Epithelial cell of prostate (primary cell): ENCODE data around the gene ADARB2.

Experiments
- DNase-seq: peaks from one replicate; pipeline ENCODE4 v3.0.0-alpha.2; 2011; ENCODE audit warnings: low read depth, low spot score
- H3K27ac ChIP-seq: fragments of 450-650 bp; 2 replicates; pipeline ENCODE4 v1.5.1; 2017; ENCODE audit warnings: mild to moderate bottlenecking

Gene ADARB2

DNA sequence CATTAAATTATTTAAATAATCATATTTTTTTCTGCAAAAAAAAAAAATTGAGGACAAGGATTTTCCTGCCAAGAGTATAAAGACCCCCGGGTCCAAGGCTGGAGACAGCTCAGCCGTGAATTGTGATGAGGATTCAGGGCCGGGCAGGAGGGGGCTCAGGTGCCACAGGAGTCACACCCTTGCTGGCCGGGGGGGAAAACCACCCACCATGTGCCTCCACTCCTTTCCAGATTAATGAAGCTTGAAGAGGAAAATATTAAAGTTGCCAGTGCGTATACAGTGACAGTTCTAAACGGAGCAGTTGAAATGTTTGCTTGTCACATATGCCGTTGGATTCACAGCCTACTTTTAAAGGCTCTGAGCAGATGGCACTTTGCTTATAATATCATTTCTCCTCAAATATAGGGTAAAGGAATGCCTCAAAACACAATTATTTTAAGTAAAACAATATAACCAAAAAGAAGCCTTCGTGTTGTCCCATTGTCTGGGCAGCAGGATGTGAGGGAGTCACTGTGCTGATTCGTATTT is 49.6 kb downstream of the ADARB2 start:
- no peak for DNase-seq
- no peak overlapping the region for H3K27ac ChIP-seq

DNA sequence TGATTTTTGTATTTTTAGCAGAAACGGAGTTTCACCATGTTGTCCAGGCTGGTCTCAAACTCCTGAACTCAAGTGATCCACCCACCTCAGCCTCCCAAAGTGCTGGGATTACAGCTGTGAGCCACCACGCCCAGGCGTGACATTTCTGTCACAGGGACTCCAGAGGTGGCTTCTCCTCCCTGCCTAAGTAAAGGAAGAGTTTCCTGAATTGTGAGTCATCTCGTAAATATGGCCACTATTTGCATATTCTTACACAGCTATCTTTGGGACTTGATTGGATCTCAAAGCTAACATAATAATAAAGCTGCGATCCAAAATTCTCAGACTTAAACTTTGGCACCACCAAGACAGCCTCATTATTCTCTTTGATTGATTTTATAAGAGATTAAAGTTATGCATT is 50.1 kb downstream of the ADARB2 start:
- H3K27ac ChIP-seq: no peak overlapping the region
- no peak for DNase-seq

DNA sequence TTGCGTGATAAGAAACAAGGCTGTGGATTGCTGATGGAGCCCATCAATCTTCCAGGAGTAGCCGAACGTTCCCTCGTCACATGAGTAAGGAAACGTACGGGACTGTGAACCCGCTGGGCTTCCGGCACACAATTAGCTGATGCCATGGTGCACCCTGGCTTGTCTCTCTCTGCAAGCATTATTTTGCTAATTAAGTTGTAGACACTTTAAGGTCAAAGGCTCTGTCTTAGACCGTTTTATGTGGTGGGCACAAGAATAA is 50.9 kb downstream of the ADARB2 start:
- DNase-seq: no peak
- no peak overlapping the region for H3K27ac ChIP-seq

DNA sequence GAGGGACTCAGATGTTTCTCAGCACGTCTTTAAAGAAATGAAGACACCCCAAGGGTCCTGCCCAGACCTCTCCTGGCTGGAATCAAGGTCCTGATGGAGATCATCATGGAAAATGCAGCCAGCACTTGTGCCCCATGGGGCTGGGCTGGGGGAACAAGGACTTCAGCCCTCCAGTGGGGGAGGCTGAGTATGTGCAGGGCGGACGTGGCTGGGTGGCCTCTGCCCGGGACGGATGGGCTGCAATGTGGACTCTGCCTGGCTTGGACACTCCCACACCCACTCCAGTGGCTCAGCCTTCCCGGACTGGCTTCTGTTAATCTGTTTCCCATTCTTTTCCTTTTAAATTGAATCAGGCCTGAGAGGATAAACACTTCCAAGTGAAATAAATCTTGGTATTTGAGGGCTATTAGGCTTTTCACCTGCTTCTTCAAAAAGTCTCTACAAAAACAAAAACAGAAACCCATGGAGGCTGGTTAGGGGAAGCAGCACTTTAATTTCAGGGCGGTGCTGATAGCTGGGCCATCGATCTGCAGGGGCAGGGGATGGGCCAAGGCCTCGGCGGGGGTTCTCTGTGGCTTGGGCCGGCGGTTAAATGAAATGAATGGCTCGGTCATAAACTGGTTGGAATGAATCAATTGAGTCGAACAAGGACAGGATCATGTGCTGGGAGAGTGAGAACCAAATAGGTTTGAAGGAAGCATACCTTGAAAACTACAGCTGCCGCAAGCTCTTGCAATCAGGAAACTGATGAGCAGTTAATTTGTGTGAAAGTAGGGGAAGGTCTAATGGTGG is 51.4 kb downstream of the ADARB2 start:
- H3K27ac ChIP-seq: no peak overlapping the region
- DNase-seq: no peak

DNA sequence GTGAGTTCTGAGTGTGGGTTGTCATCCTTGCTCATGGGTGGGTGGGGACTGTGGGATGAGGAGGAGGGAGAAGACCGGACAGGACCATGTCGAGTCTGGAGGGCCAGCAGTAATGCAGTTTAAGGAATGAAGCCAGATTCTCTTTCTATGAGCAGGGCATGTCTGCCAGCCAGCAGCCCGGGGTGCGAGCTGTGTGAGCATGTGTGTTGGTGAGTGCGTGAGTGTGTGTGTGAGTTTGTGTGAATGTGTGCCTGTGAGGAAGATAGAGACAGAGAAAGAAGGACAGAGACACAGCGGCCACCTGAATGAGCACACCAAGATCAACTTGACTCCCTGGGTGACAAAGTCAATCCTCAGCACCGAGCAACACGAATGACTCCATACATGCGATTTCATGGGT is 52.3 kb downstream of the ADARB2 start:
- no peak for DNase-seq
- H3K27ac ChIP-seq: no peak overlapping the region

DNA sequence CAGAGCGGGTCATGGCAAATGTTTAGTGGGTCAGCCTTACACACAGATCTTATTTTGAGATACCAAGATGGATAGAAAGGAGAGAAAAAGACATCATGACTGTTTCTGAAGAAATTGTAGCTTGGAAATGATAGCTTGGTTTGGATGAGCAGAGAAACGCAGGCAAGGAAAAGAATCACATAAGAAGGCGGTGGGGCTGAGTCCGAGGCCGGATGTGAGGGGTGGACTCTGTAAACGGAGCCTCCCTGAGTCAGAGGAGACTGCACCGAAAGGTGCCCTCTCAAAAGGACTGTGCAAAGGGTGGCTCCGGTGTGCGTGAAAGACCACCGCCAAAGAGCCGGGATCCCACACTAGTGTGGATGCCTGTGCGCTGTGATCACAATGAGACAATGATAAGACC is 53.7 kb downstream of the ADARB2 start:
- DNase-seq: no peak
- H3K27ac ChIP-seq: no peak overlapping the region

DNA sequence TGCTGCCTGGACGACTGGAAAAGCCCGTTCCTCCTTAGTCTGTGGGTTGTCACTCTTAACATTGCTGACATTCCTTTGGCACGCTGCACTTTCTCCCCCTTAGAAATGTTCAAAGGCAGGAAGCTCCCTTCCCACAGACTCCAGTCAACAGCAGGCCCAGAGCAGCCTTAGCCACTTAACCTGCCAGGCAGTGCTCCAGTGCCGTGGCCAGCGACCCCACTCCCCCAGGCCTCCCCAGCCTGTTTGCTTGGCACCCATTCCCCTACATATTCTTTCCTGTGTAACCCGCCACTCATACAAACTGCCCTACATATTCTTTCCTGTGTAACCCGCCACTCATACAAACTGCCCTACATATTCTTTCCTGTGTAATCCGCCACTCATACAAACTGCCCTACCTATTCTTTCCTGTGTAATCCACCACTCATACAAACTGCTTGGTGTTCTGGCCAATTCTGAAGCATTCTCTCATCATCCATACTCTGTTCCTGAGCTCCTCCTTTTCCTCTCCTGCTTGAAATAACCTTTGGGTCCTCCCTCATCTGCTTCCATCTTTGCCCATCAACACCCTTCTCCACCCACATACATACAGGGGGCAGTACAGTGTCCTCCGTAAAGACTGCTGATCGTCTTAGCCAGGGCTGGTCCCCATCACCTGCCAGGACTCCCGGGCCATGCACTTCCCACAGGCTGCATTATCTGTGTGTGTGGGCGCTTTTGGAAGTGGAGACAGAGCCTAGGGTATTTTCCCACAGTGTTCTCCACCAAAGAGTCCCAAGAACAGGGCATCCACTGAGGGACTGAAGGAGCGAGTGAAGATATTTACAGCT is 57.3 kb downstream of the ADARB2 start:
- no peak overlapping the region for H3K27ac ChIP-seq
- no peak for DNase-seq

DNA sequence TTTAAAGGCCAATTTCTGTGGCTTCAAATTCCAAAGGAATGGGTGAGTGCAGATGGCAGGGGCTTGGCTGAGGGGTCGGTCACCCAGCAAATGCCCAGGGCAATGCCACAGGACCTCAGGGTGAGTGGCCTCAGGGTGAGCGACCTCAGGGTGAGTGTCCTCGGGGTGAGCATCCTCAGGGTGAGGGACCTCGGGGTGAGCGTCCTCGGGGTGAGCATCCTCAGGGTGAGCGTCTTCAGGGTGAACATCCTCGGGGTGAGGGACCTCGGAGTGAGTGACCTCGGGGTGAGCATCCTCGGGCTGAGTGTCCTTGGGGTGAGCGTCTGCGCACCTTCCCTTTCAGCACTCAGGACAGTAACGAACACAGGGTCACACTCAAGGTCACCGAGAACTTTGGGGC is 59.2 kb downstream of the ADARB2 start:
- DNase-seq: no peak
- H3K27ac ChIP-seq: no peak overlapping the region

DNA sequence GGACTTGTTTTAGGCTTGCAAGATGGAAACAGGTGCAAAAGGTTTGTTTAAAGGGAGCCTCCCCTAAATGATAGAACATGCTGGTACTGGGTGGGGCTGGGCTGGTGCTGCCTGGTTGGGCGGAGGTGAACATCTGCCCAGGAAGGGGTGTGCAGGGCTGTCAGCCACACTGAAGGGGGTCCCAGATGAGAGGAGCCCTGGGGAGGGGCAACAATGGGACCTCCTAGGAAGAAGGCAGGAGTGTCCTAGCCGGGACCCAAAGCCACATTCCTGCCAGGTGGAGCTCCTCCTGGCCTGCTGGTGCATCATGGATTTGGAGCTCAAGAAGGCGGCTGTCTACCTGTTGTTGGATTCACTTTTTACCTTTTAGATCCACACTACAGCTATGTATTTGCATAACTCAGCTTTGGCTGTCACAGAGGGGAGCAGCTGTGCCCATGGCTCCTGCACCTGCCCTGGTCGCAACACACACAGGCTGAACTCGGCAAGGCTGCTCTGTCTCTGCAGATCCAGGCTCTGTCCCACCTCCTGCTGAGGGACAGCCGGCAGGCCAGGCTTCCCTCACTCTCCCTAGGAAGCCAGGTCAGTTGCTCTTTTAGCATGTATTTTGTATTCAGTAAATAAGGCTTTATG is 59.9 kb downstream of the ADARB2 start:
- no peak overlapping the region for H3K27ac ChIP-seq
- DNase-seq: no peak

DNA sequence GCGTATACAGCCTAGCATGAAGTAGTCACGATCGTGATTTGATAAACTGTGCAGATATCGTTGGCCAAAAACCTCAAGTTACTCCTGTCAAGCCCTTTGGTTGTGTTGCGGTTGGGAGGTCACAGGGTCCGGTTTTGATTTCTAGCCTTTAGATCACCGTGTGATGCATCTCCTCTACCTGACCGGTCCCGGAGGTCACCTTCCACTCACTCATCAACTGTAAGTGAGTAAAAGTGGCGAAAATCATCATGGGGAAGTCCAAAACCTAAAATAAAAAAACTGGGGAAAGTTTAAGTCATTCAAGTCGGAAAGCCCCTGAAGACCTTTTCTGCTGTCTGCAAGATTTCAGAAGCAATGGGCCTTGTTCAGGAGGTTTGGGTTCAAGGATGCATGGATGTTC is 62.8 kb downstream of the ADARB2 start:
- DNase-seq: no peak

DNA sequence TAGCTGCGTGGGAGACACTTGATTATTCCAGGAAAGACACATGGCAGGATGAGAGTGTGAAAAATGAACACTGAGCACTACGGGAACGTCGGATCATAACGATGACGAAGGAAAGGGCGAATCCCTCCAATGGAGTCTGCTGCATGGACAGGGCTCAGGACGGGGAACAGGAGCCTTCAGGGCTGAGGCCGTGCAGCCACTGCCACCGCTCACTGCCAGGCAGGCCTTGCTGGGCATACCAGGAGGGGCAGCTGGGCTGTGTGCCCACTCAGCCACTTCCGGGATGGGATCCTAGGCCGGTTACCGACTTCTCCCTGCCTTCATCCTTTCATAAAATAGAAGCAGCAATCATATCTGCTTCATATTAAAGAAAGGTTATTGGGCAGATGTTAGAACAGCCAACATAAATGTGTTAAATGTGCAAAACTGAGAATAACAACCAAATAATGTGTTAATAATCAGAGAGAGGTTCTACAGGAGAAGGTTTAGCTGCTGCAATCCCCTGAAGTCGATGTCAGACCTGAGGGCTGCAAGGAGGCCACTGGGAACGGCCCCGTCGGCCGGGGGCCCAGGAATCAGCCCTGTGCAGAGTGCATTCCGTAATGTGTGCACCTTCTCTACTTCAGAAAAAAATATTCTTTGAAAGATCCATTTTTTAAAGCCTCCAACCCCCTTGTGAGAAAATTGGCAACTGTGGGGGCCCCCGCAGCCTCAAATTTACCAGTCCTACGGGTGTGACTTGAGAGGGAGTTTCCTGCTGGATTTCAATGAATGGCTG is 63.6 kb downstream of the ADARB2 start:
- no peak for DNase-seq
- no peak overlapping the region for H3K27ac ChIP-seq

More for the DNA sequence above, 62.8 kb downstream of the ADARB2 start:
- no peak overlapping the region for H3K27ac ChIP-seq

DNA sequence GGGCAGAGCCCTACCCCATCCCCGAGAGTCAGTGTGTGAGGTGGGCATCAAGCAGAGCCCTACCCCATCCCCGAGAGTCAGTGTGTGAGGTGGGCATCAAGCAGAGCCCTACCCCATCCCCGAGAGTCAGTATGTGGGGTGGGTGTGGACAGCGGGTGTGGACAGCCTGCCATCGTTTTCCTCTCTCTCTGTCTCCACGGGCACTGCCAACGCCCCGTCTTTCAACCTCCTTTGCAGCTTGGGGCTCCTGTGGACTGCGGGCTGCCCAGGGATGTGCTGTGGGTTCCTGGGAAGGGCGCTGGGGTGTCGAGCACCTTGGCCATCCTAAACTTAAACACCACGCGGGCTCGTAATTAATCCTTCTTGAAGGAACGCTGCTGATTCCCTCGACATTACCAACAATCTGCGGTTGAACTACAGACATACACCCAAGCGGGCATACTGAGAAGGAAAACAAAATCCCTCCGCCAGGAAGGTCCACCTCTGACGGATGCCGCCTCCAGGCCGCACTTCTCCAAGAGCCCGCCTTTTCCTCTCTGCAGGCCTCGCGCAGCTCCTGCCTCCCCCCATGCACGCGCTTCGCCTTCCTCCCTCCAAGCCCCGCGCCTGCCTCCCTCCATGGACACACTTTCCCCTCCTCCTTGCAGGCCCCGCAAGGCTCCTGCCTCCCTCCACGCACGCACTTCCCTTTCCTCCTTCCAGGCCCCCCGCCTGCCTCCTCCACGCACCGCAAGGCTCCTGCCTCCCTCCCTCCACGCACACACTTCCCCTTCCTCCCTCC is 65.1 kb downstream of the ADARB2 start:
- DNase-seq: no peak
- no peak overlapping the region for H3K27ac ChIP-seq

DNA sequence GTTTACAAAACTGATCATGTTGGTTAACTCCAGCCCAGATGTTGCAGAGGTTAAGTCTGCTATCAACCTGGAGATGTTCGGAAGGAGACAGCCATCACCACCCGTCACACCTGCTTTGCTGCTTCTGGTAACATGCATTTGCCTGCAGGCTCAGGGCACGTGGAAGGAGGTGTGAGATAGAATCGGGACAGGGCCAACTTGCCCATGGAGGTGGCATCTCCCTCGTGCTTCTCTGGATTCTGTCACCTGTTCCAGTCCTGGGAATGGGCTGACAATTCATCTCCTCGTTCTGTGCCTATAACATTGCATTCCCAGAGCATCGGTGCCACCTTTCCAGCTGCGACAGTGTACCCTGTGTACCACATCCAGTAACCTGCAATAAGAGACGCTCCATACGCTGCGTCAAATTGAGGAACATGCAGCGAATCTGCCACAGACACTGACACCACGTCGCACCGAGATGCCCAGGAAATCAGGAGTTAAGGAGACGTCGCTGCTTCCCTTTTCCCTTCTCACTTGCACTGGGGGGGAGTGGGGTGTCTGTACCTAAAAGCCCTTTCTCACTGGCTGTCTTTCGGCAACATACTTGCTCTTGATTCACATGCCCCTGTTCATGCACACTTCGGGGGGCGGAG is 65.8 kb downstream of the ADARB2 start:
- no peak for DNase-seq
- H3K27ac ChIP-seq: no peak overlapping the region

DNA sequence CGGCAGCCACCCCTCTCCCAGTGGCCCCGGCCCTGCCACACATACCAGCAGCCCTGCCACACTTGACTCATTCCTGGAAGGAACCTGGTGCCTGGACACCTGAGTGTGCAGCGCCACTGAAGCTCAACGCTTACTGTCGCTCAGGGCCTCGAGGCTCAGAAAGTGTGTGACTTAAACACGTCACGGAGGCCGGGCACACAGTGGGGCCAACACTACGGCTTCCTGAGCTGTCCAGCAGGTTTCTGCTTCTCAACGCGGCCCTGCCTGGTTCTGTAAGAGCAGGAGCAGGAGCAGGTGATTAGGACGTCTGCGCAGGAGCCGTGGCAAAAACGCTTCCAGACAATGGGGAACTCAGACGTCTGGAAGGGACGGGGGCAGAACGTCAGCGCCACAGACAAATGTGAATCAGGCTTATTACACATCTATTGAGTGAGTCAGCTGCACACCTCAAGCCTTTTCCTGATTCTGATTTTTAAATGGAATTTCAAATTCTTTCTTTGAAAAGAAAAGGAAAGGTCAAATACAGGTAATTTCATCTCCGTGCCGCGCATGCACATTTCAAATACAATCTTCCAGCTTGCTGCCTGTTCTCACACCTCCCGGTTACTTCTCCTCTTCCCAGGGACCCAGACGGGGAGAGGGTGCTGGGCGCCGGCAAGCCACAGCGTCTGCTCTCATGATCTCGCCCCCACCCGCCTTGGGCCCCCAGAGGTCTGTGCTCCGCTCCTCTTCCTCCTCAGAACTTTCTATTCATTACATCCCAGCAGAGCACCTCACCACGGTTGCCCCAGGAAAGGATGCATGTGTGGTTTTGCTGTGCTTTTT is 66.6 kb downstream of the ADARB2 start:
- H3K27ac ChIP-seq: no peak overlapping the region
- no peak for DNase-seq

DNA sequence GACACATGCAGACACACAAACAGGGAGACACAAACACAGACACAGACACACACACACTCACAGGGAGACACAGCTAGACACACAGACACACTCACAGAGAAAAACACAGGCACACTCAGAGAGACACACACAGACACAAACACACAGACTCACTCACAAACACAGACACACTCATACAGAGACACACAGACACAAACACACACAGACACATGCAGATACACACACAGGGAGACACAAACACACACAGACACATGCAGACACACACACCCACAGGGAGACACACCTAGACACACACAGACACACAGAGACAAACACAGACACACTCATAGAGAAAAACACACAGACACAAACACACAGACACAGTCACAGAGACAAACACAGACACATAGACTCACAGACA is 67.9 kb downstream of the ADARB2 start:
- H3K27ac ChIP-seq: no peak overlapping the region
- DNase-seq: no peak

DNA sequence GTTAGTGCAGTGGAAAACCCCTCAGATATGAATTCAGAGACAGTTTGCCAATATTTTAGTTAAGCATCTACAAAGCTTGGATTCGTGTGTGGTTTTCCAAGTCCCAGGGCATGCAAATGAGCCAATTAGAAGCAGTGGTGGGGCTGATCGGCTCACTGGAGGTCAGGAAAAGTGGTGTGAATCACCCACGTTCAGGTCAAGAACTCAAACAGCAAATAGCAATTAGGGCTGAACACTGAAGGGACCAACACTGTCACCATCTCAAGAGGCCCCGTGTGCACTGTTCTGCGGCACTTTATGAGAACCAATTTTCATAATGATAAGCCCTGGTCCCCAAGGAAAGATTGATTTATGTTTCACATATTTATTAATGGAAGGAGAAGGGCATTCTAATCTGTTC is 68.9 kb downstream of the ADARB2 start:
- no peak overlapping the region for H3K27ac ChIP-seq
- DNase-seq: no peak

DNA sequence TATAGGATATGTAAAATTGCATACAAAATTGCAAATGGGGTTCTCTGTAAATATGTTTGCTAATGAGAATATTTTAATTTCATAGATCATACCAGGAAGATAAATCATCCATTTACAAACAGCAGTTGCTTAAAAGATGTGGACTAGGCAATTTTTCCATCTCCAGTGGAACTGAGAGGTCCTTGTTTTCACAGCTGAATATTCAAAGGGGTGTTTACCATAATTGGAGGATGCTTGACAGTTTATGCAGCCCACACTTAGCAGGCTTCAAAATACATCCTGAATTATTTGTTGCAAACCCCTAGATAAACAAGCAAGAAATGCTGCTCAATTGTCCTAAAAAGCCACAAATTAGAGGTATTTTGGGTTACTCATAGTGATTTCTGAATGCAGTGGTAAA is 69.9 kb downstream of the ADARB2 start:
- no peak for DNase-seq
- H3K27ac ChIP-seq: no peak overlapping the region

DNA sequence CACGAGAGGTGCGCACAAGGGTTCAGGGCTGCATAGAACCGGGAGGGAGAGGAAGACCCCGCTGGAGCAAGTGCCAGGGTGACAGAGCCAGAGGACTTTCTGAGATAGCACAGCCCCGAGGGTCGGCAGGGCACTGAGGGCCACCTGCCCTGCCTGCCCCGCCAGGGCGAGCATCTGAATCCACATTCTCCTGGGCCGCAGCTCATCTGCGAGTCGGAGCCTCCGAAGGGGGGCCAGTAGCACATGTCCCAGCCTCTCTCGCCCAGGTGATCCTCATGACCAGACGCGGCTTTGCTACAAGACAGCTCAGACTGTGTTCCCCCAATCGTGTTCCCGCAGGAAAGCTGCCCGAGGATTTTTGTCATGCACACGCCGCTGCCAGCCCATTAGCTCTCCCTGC is 71.2 kb downstream of the ADARB2 start:
- no peak for DNase-seq
- H3K27ac ChIP-seq: no peak overlapping the region
